Bronchial epithelial cell (primary cell): ENCODE results near the gene CSTB. TPM values are rescaled to one million over a fixed set of nuclear protein-coding genes. Genes with fewer than 3 reads are reported as not detected.

Experiments used
- DNase-seq: peaks from one replicate; pipeline ENCODE4 v3.0.0-alpha.2; 2010; ENCODE audit warnings: low read depth
- FAIRE-seq: peaks from 2 replicates; lab custom pipeline; 2011; peaks lifted over from hg19 to GRCh38; lab: Jason Lieb, UNC
- H3K27me3 ChIP-seq: 2 replicates; pipeline ENCODE4 v1.5.1; 2011; ENCODE audit warnings: low read length; ENCODE audit not compliant: control insufficient read depth, insufficient read depth
- H3K36me3 ChIP-seq: 2 replicates; pipeline ENCODE4 v1.5.1; 2011; ENCODE audit warnings: low read length; ENCODE audit not compliant: control insufficient read depth, insufficient read depth
- H3K4me3 ChIP-seq: 2 replicates; pipeline ENCODE4 v1.5.1; 2011; ENCODE audit warnings: mild to moderate bottlenecking, low read depth, low read length, control low read depth
- total RNA-seq: library from RNA; depleted of rRNA; stranded (reverse); fragments of >200 nt; gene quantifications from 2 replicates; pipeline ENCODE4 v1.2.1, GENCODE V29; 2014
- TF ChIP-seq, protein P1 (sequence below): IDR thresholded peaks from 2 replicates; pipeline ENCODE4 v1.5.1; 2011; ENCODE audit warnings: mild to moderate bottlenecking, moderate library complexity, low read length, control low read depth, inconsistent platforms; ENCODE audit not compliant: insufficient read depth, severe bottlenecking

Gene CSTB
- total RNA-seq, 1 donor from 2014 or later, result 31.3 TPM

DNA sequence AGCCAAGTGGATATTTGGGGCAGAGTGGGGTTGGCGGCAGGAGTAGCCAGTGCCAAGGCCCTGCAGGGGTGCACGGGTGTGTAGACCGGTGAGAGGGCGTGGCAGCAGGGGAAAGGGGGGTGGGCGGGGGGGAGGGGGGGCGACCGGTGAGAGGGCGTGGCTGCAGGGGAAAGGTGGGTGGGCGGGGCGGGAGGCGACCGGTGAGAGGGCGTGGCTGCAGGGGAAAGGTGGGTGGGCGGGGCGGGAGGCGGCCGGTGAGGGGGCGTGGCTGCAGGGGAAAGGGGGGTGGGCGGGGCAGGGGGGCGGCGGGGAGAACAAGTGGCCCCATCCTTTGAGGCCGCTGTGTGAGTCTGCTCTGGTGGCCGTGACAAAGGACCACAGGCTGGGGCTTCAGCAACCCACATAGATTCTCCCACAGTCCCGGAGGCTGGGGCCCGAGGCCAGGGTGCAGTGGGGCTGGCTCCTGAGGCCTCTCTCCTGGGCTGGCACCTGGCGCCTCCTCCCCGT, 39.1 kb upstream of the CSTB start:
- H3K36me3 ChIP-seq, result no peaks in the 10 kb centered on the region
- TF ChIP-seq, protein P1, sequence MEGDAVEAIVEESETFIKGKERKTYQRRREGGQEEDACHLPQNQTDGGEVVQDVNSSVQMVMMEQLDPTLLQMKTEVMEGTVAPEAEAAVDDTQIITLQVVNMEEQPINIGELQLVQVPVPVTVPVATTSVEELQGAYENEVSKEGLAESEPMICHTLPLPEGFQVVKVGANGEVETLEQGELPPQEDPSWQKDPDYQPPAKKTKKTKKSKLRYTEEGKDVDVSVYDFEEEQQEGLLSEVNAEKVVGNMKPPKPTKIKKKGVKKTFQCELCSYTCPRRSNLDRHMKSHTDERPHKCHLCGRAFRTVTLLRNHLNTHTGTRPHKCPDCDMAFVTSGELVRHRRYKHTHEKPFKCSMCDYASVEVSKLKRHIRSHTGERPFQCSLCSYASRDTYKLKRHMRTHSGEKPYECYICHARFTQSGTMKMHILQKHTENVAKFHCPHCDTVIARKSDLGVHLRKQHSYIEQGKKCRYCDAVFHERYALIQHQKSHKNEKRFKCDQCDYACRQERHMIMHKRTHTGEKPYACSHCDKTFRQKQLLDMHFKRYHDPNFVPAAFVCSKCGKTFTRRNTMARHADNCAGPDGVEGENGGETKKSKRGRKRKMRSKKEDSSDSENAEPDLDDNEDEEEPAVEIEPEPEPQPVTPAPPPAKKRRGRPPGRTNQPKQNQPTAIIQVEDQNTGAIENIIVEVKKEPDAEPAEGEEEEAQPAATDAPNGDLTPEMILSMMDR, result no peak
- H3K4me3 ChIP-seq, result no peak overlapping the region
- DNase-seq (no peak), FAIRE-seq (no peak)
- H3K27me3 ChIP-seq, result no peaks in the 10 kb centered on the region

DNA sequence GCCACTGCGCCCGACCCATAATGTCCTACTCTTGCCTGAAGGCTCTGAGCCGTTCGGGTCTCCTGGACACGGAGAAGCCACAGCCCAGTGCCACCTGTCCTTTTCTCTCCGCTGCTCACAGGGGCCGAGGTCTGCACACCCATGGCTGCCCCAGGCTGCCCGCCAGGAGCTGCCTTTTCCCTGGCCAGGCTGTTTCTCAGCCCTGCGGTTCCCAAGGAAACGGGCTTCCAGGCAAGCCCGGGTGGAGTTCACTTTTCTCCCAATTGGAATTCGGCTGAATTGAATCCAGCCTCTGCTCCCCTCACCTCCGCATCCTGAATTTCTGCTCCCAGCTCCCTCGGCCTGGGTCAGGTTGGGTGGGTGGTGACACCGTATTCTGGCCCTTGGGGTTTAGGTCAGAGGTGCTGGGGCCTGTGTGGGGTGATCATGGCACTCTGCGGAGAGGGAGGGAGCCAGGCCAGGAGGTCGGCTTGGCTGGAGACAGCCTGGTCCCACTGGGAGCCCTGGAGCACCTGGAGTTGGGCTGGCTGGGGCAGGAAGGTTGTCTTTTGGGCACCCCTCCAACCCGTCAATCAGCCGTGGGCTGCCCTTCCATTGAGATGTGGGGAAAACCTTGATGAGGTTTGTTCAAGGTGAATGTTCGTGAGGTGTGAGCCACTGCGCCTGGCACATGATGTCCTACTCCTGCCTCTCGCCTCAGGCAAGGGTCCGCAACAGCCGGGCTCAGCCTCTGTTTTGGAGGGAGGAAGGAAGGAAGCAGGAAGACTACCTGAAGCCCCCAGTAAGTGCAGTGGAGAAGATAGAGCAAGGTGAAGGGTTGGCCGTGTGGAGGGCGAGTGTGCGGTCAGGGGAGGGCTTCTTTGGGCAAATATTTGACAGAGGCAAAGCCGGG, 38.4 kb upstream of the CSTB start:
- DNase-seq, result no peak
- TF ChIP-seq, protein P1, result no peak

DNA sequence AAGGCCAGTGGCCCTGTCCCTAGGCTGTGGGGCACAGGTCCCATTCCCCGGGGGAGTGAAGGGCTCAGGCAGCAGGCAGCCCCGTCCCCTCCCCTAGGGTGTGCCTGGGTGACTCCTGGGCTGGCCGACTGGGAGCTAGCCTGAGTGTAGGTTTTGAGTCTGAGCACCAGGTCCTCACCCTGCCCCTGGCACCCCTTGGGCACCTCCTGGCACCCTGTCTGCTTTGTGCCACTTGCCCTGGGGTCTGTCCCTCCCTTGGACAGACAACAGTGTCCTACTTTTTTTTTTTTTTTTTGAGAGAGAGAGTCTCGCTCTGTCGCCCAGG, 37.5 kb upstream of the CSTB start:
- H3K4me3 ChIP-seq, result no peak overlapping the region
- FAIRE-seq (no peak), DNase-seq (no peak)
- TF ChIP-seq, protein P1, result no peak
- H3K36me3 ChIP-seq, result no peaks in the 10 kb centered on the region
- no peaks in the 10 kb centered on the region for H3K27me3 ChIP-seq

More for the DNA sequence above, 38.4 kb upstream of the CSTB start:
- FAIRE-seq, result no peak
- Histone ChIP-seq H3K4me3 (no peak overlapping the region), H3K27me3 (no peaks in the 10 kb centered on the region), H3K36me3 (no peaks in the 10 kb centered on the region)

DNA sequence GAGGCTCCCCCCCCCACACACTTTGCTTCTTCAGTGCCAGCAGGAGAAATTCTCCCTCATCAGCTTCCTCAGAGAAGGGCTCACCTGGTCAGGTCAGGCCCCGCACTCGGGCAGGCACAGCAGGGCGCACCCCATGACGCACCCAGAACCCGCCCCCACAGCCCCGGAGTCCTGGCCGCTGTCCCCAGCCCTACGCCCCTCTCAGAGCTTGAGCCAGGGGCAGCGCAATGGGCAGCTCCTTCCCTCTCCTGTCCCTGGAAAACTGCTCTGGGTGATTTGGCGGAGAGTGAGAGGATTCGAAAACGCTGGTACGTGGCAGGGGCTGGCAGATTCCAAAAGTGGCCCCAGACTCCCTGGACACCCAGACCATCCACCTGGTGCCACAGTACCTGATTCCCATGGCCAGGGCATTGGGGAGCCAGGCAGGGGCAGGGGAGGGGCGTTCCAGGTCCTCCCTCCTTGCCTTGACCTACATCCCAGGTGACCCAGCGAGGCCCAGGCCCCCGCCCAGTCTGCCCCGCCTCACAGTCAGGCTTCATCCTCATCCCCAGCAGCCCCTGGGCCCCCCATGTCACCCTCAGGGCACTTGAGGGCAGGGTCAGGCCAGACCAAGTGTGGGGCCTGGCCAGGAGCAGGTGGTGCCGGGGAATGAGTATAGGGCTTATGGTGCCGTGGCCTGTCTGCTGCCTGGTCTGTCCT, 37.0 kb upstream of the CSTB start:
- no peak for FAIRE-seq
- no peak for DNase-seq
- TF ChIP-seq, protein P1, result no peak
- H3K27me3 ChIP-seq, result no peaks in the 10 kb centered on the region
- no peaks in the 10 kb centered on the region for H3K36me3 ChIP-seq
- no peak overlapping the region for H3K4me3 ChIP-seq

DNA sequence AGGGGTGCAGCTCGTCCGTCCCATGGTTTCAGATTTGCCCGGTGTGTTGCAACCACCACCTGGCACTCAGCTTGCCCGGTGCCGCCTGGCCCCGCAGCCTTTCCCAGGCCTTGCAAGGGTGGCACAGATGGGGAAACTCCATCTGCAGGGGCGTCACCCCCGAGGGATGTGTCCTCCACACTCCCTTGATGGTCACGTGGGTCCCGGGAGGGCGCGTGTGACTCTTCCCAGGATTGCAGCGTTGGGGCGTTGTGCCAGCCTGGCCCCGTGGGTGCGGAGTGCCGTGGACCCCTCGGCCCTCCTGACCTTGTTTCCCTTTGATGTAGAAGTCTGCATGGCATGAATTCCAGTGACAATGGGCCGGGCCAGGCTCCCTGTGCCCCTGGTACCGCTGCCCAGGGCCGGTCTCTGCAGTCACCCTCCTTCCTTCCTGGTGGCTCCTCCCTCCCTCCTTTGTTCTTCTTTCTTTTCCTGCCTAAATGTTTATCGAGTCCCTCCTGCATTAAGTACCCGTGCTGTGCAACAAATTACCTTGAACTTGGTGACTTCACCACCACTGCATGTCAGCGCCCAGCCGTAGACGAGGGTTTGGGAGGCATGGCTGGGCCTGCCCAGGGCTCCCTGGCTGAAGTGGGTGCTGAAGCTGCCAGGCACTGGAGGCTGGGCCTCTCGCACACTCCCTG, 36.2 kb upstream of the CSTB start:
- DNase-seq (peak; percentile 88), FAIRE-seq (no peak)
- Histone ChIP-seq H3K4me3 (peak overlapping the region; percentile 40), H3K36me3 (no peaks in the 10 kb centered on the region), H3K27me3 (no peaks in the 10 kb centered on the region)
- TF ChIP-seq, protein P1, result no peak
